HG03442 (cell line): ENCODE measurements around the gene FRZB.
"Not testable (repeated sequence)": the region's sequence is repeated elsewhere in the genome, so short reads cannot be mapped to it uniquely, and the experiment has no call there.

ENCODE experiments used
- ATAC-seq: cut with Tn5 transposase; IDR thresholded peaks from one replicate; pipeline ENCODE4 v1.9.1; 2021; ENCODE audit warnings: mild to moderate bottlenecking, moderate library complexity; ENCODE audit not compliant: unreplicated experiment

Gene FRZB

GRCh38 chr2:182890773-182891378 lies 24.4 kb upstream of the FRZB start:
- ATAC-seq: no peak

- ATAC-seq: no peak
Observed at GRCh38 chr2:182890305-182890704, 23.9 kb upstream of the FRZB start.

- ATAC-seq: no peak
Observed at GRCh38 chr2:182887753-182888415, 21.4 kb upstream of the FRZB start.

GRCh38 chr2:182887093-182887492 lies 20.7 kb upstream of the FRZB start:
- ATAC-seq: no peak

GRCh38 chr2:182885771-182886170 lies 19.3 kb upstream of the FRZB start:
- no peak for ATAC-seq

- ATAC-seq: no peak
Observed at GRCh38 chr2:182883451-182883850, 17.0 kb upstream of the FRZB start.

GRCh38 chr2:182880100-182880499 lies 13.7 kb upstream of the FRZB start:
- ATAC-seq: not testable (repeated sequence)

- not testable (repeated sequence) for ATAC-seq
Observed at GRCh38 chr2:182876653-182877052, 10.2 kb upstream of the FRZB start.

- ATAC-seq: no peak
Observed at GRCh38 chr2:182870227-182870626, 3.8 kb upstream of the FRZB start.

GRCh38 chr2:182868054-182868796 lies 1.8 kb upstream of the FRZB start:
- no peak for ATAC-seq

GRCh38 chr2:182867426-182868053 lies 1.1 kb upstream of the FRZB start:
- ATAC-seq: no peak

GRCh38 chr2:182866095-182866460 lies 359 bp downstream of the FRZB start:
- ATAC-seq: no peak

GRCh38 chr2:182864949-182865570 lies 1.4 kb downstream of the FRZB start:
- ATAC-seq: no peak

GRCh38 chr2:182863642-182864041 lies 2.8 kb downstream of the FRZB start:
- no peak for ATAC-seq

- ATAC-seq: no peak
Observed at GRCh38 chr2:182862091-182862490, 4.3 kb downstream of the FRZB start.

- no peak for ATAC-seq
Observed at GRCh38 chr2:182860858-182861257, 5.6 kb downstream of the FRZB start.

- ATAC-seq: no peak
Observed at GRCh38 chr2:182858671-182859070, 7.8 kb downstream of the FRZB start.

GRCh38 chr2:182855376-182855775 lies 11.1 kb downstream of the FRZB start:
- ATAC-seq: no peak

- no peak for ATAC-seq
Observed at GRCh38 chr2:182854375-182855105, 11.9 kb downstream of the FRZB start.

- no peak for ATAC-seq
Observed at GRCh38 chr2:182852801-182853200, 13.6 kb downstream of the FRZB start.

- no peak for ATAC-seq
Observed at GRCh38 chr2:182852090-182852489, 14.3 kb downstream of the FRZB start.
